Brain microvascular endothelial cell (primary cell): ENCODE data around the gene SRRD.
"Not testable (repeated sequence)": the region's sequence is repeated elsewhere in the genome, so short reads cannot be mapped to it uniquely, and the experiment has no call there.

Experiments used
- DNase-seq: peaks from one replicate; pipeline ENCODE4 v3.0.0-alpha.2; 2020
- H3K27ac ChIP-seq: fragments of 250-450 bp; sonication (Bioruptor Pico); 2 replicates; pipeline ENCODE4 v1.5.1; 2020; ENCODE audit warnings: mild to moderate bottlenecking, moderate library complexity
- H3K27me3 ChIP-seq: fragments of 250-450 bp; sonication (Bioruptor Pico); replicated peaks from 2 replicates; pipeline ENCODE4 v1.5.1; 2020; ENCODE audit warnings: mild to moderate bottlenecking
- H3K36me3 ChIP-seq: fragments of 250-450 bp; sonication (Bioruptor Pico); replicated peaks from 2 replicates; pipeline ENCODE4 v1.5.1; 2020; ENCODE audit warnings: mild to moderate bottlenecking
- H3K4me3 ChIP-seq: 2 replicates; pipeline ENCODE4 v1.5.1; 2011; ENCODE audit warnings: low read depth, mild to moderate bottlenecking, control low read depth, low read length, moderate library complexity
- CTCF ChIP-seq: IDR thresholded peaks from 2 replicates; pipeline ENCODE4 v1.5.1; 2011; ENCODE audit warnings: low read depth, mild to moderate bottlenecking, moderate library complexity, low read length, control low read depth, inconsistent platforms; ENCODE audit errors: missing control alignments
- in situ Hi-C: cut with HindIII; loops from 2 replicates; pipeline ENCODE4 v1.10.0; 2017; ENCODE audit warnings: low sequenced_read_pairs, low pct_ligation_motif_present

The SRRD gene

GRCh38 chr22:26483439-26484359, at the start of gene SRRD, which contains the start of gene HPS4:
Gene SRRD, plus strand, starts transcription at chr22:26483877. Its CDS starts 14 bp downstream, at chr22:26483891.
Gene HPS4, minus strand, starts transcription at chr22:26483783. Its CDS starts 2,021 bp downstream, at chr22:26481762.
- peak within 1 kb of the TSS; percentile 81 for H3K27ac ChIP-seq
- no peak for TF ChIP-seq CTCF
- DNase-seq = peak; percentile 73
- peaks cover 10% of the 10 kb centered on the region for H3K36me3 ChIP-seq
- no peaks in the 10 kb centered on the region for H3K27me3 ChIP-seq
- in situ Hi-C loops = no loop called here
- H3K4me3 ChIP-seq = peak within 1 kb of the TSS; percentile 92

- no peak overlapping the region for H3K4me3 ChIP-seq
- TF ChIP-seq CTCF = no peak
- no peak overlapping the region for H3K27ac ChIP-seq
- in situ Hi-C loops = no loop called here
- H3K27me3 ChIP-seq = no peaks in the 10 kb centered on the region
- no peak for DNase-seq
- no peaks in the 10 kb centered on the region for H3K36me3 ChIP-seq
Observed at GRCh38 chr22:26435327-26436093, 48.2 kb upstream of the SRRD start.

DNA sequence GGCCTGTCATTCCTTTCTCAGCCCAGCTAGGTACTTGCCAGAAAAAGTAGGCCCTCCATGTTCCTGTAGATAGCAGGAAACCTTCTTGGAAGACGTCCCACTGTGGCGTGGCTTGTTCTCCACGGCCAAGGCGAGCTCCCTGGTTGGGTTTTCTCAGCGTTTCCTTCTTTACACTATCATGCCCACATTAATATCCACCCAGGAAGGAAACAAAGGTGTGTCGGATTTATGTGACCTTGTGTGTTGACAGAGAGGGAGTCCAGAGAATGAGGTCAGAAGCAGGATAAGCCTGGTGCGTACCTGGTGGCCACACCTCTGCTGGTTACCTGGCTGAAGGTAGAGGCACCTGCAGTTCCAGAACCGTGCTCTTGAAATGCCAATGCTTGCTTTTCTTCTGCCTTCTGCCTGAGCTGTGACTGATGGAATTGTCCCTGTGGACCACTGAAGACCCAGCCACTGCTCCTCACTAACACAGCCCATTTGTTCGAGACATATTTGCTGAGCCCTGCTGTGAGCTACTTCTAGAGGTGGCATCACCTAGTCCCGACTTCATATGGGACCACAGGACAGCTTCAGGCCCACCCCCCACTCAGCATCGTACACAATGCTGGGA, 46.7 kb upstream of the SRRD start:
- H3K27ac ChIP-seq = no peak overlapping the region
- H3K27me3 ChIP-seq = no peaks in the 10 kb centered on the region
- H3K4me3 ChIP-seq = no peak overlapping the region
- TF ChIP-seq CTCF = no peak
- in situ Hi-C loops = no loop called here
- no peak for DNase-seq
- no peaks in the 10 kb centered on the region for H3K36me3 ChIP-seq

DNA sequence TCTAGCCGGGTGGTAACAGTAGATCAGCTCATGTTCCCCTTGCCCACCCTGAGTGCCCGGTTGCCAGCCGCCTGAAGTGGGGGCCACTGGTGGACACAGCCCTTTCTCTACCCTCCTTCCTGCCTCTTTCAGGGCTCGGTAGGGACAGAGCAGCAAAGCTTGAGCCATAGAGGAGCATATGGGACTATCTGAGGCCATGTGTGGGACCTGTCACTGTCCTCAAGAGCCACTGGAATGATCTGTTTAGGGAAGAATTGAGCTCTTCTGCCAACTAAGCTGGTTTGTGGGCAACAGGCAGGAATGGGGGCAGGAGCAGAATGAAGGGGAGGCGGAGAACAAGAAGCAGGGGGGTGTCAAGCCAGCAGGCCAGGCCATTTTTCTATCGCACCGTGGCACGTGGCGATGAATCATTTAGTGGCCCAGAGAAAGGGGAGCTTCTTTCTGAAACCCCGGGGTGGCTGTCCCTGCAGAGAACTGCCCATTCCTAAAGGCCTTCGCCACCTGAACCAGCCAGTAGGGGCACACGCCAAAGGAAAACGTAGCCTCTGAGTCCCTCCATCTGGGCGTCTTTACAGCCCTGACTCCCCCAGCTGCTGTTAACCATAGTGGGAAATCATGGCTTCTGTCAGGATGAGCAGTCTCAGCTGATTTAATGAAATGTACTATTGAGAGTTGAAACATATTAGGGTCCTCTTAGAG, 45.8 kb upstream of the SRRD start:
- Histone ChIP-seq H3K27ac (no peak overlapping the region), H3K36me3 (no peaks in the 10 kb centered on the region), H3K4me3 (no peak overlapping the region), H3K27me3 (no peaks in the 10 kb centered on the region)
- in situ Hi-C loops = no loop called here
- TF ChIP-seq CTCF = no peak
- no peak for DNase-seq

- H3K4me3 ChIP-seq, H3K27ac ChIP-seq, H3K27me3 ChIP-seq, DNase-seq, H3K36me3 ChIP-seq, in situ Hi-C loops: not testable (repeated sequence)
Observed at GRCh38 chr22:26438776-26439175, 44.9 kb upstream of the SRRD start.
